ENCODE data around the gene PPM1H. TPM values are rescaled to one million over a fixed set of nuclear protein-coding genes. Genes with fewer than 3 reads are reported as not detected.

The PPM1H gene
- polyA plus RNA-seq, 1 experiment = 2.3 TPM

DNA sequence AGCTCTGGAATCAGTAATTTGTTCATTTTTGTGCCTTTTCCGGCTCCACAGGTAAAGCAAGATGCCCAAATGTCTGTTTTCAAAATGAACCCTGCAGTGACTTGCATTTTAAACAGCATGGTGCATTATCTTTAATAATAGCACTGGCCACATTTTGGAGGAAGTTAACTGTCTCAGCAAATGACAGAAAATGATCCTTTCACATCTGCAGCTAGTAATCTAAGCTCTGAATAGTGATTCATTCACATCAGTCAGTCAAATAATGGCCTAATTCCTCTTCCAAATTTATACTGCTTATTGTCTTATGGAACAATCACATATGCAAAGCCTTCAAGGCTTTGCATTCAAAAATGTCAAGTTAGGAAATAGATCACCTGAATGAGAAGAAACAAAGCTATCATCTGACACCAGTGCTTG, 75.6 kb downstream of the PPM1H start:
- ChIA-PET CTCF (interaction anchor here (0.9 to 1.2 kb wide), 2 partner anchors 10 to 12 kb away, joined by 3 to 4 read pairs; no protein-coding TSS in a partner anchor), POLR2A (interaction anchor here (1.0 kb wide), 1 partner anchor 11 kb away, joined by 24 read pairs; no protein-coding TSS in a partner anchor)
- Histone ChIP-seq H3K27me3 (ENCODE audit: control insufficient read depth, insufficient read depth, low read length) (no peaks in the 10 kb centered on the region), H3K4me3 (ENCODE audit: low read depth, low read length) (no peak overlapping the region), H3K36me3 (ENCODE audit: control insufficient read depth, insufficient read depth, low read length) (no peaks in the 10 kb centered on the region)
- DNase-seq (ENCODE audit: low read depth) = no peak
- TF ChIP-seq, protein P1, sequence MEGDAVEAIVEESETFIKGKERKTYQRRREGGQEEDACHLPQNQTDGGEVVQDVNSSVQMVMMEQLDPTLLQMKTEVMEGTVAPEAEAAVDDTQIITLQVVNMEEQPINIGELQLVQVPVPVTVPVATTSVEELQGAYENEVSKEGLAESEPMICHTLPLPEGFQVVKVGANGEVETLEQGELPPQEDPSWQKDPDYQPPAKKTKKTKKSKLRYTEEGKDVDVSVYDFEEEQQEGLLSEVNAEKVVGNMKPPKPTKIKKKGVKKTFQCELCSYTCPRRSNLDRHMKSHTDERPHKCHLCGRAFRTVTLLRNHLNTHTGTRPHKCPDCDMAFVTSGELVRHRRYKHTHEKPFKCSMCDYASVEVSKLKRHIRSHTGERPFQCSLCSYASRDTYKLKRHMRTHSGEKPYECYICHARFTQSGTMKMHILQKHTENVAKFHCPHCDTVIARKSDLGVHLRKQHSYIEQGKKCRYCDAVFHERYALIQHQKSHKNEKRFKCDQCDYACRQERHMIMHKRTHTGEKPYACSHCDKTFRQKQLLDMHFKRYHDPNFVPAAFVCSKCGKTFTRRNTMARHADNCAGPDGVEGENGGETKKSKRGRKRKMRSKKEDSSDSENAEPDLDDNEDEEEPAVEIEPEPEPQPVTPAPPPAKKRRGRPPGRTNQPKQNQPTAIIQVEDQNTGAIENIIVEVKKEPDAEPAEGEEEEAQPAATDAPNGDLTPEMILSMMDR (IDR thresholded peaks at IDR 0.05; ENCODE audit: insufficient read depth, low read depth, low read length) = no peak

GRCh38 chr12:62856454-62856853, 78.5 kb downstream of the PPM1H start:
- no peak for DNase-seq (ENCODE audit: low read depth)
- ChIA-PET CTCF (interaction anchor here (1.4 kb wide), 1 partner anchor 10 kb away, joined by 6 read pairs; no protein-coding TSS in a partner anchor), POLR2A (no interaction called here)
- Histone ChIP-seq H3K36me3 (ENCODE audit: control insufficient read depth, insufficient read depth, low read length) (no peaks in the 10 kb centered on the region), H3K4me3 (ENCODE audit: low read depth, low read length) (no peak overlapping the region), H3K27me3 (ENCODE audit: control insufficient read depth, insufficient read depth, low read length) (no peaks in the 10 kb centered on the region)
- TF ChIP-seq, protein P1 (IDR thresholded peaks at IDR 0.05; ENCODE audit: insufficient read depth, low read depth, low read length) = no peak

- ChIA-PET CTCF (interaction anchor here (1.2 kb wide), 2 partner anchors 13 to 40 kb away, joined by 3 read pairs; no protein-coding TSS in a partner anchor), POLR2A (no interaction called here)
- Histone ChIP-seq H3K4me3 (ENCODE audit: low read depth, low read length) (no peak overlapping the region), H3K36me3 (ENCODE audit: control insufficient read depth, insufficient read depth, low read length) (no peaks in the 10 kb centered on the region), H3K27me3 (ENCODE audit: control insufficient read depth, insufficient read depth, low read length) (no peaks in the 10 kb centered on the region)
- DNase-seq (ENCODE audit: low read depth) = no peak
- TF ChIP-seq, protein P1 (IDR thresholded peaks at IDR 0.05; ENCODE audit: insufficient read depth, low read depth, low read length) = no peak
Observed at GRCh38 chr12:62854024-62854423, 80.9 kb downstream of the PPM1H start.

- DNase-seq (ENCODE audit: low read depth) = no peak
- TF ChIP-seq, protein P1 (IDR thresholded peaks at IDR 0.05; ENCODE audit: insufficient read depth, low read depth, low read length) = no peak
- Histone ChIP-seq H3K36me3 (ENCODE audit: control insufficient read depth, insufficient read depth, low read length) (no peaks in the 10 kb centered on the region), H3K27me3 (ENCODE audit: control insufficient read depth, insufficient read depth, low read length) (no peaks in the 10 kb centered on the region), H3K4me3 (ENCODE audit: low read depth, low read length) (no peak overlapping the region)
- CTCF ChIA-PET = interaction anchor here (1.1 to 1.6 kb wide), 4 partner anchors 10 to 241 kb away, joined by 3 to 5 read pairs (median 4); no protein-coding TSS in a partner anchor
- POLR2A ChIA-PET = no interaction called here
Observed at GRCh38 chr12:62849398-62849797, 85.6 kb downstream of the PPM1H start.

GRCh38 chr12:62848418-62848817, 86.5 kb downstream of the PPM1H start:
- no peak overlapping the region for H3K4me3 ChIP-seq (ENCODE audit: low read depth, low read length)
- CTCF ChIA-PET = interaction anchor here (0.7 to 3.0 kb wide), 8 partner anchors 10 to 221 kb away, joined by 3 to 9 read pairs (median 3); partner anchors contain the start of gene PPM1H
- H3K36me3 ChIP-seq (ENCODE audit: control insufficient read depth, insufficient read depth, low read length) = no peaks in the 10 kb centered on the region
- DNase-seq (ENCODE audit: low read depth) = peak; percentile 49
- POLR2A ChIA-PET = interaction anchor here (0.6 to 1.1 kb wide), 6 partner anchors 11 to 246 kb away, joined by 5 to 24 read pairs (median 13); no protein-coding TSS in a partner anchor
- TF ChIP-seq, protein P1 (IDR thresholded peaks at IDR 0.05; ENCODE audit: insufficient read depth, low read depth, low read length) = no peak
- no peaks in the 10 kb centered on the region for H3K27me3 ChIP-seq (ENCODE audit: control insufficient read depth, insufficient read depth, low read length)

Measured in BJ (cell line).